NOMO-1 (cell line): ENCODE measurements around the gene NAA25.

Source experiments
- DNase-seq, 2 experiments: peaks; one replicate each; lab custom pipeline; 2025; ENCODE audit not compliant: unreplicated experiment in 2 of 2; lab: John Stamatoyannopoulos, UW

The NAA25 gene

DNA sequence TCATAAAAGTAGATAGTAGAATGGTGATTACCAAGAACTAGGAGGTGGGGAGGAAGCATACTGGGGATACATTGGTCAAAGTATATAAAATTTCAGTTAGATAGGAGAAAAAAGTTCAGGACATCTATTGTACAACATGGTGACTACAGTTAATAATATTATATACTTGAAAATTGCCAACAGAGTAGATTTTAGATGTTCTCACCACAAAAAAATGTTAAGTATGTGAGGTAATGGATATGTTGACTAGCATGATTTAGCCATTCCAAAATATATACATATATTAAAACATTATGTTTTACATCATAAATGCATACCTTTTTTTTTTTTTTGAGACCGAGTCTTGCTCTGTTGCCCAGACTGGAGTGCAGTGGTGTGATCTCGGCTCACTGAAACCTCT lies 126.6 kb downstream of the NAA25 start:
- DNase-seq, result no peak

DNA sequence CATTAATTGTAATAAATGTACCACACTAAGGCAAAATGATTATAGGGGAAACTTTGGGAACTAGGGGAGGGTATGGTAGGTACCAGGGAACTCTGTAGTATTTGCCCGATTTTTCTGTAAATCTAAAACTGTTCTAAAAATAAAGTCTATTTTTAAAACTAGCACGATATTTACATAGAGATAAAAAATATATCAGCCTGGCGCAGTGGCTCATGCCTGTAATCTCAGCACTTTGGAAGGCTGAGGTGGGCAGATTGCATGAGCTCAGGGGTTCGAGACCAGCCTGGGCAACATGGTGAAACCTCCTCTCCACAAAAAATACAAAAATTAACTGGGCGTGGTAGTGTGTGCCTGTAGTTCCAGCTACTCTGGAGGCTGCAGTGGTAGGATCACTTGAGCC lies 128.0 kb downstream of the NAA25 start:
- DNase-seq, result no peak

DNA sequence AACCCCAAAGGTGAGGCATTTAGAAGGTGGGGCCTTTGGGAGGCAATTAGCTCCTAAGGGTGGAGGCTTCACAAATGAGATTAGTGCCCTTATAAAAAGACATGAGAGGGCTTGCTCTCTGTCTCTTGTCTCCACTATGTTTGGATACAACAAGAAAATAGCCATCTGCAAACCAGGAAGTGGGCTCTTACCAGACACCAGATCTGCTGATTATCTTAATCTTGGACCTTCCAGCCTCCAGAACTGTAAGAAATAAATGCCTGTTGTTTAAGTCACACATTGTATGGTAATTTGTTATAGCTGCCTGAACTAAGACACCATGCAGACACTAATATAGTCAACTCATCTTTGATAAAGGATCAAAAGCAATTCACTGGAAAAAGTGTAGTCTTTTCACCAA lies 130.0 kb downstream of the NAA25 start:
- DNase-seq, result no peak

DNA sequence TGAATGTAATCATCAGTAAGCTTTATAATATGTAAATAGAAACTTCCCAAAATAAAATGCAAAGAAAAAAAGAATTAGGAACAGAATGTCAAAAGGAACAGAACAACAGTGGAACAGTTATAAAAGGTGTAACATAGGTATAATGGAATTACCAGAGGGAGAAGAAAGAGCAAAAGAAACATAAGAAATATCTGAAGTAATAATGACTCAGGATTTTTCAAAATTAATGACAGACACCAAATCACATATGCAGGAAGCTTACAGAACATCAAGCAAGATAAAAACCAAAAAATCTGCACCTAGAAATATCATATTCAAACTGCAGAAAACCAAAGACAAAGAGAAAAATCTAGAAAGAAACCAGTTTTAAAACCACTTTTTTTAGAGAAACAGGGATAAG lies 131.7 kb downstream of the NAA25 start:
- DNase-seq, result no peak
